Esophagus squamous epithelium (tissue), 5 donors: ENCODE data around the gene ADSS2. TPM values are rescaled to one million over a fixed set of nuclear protein-coding genes. Genes with fewer than 3 reads are reported as not detected.

ENCODE experiments used
- DNase-seq: peaks from one replicate; lab custom pipeline; 2025; lab: John Stamatoyannopoulos, UW
- H3K27ac ChIP-seq, 4 donors: fragments of 200-600 bp; sonication (generic); one replicate each; pipeline ENCODE4 v1.5.1; 2016 to 2019; ENCODE audit warnings: mild to moderate bottlenecking in 1 of 4
- H3K27me3 ChIP-seq, 4 donors: fragments of 200-600 bp; sonication (generic); 1 replicate in 3 of 4; 2 replicates in 1 of 4; pipeline versions ENCODE4 v1.5.1 to v1.6.0; 2017 to 2021; ENCODE audit warnings: antibody characterized with exemption in 1 of 4
- H3K36me3 ChIP-seq, 3 donors: fragments of 200-600 bp; sonication (generic); one replicate each; pipeline ENCODE4 v1.5.1; 2016 to 2019
- H3K4me1 ChIP-seq, 3 donors: fragments of 200-600 bp; sonication (generic); one replicate each; pipeline ENCODE4 v1.5.1; 2017 to 2019
- H3K4me3 ChIP-seq, 4 donors: fragments of 200-600 bp; sonication (generic); 1 replicate in 3 of 4; 2 replicates in 1 of 4; pipeline ENCODE4 v1.5.1; 2016 to 2019; ENCODE audit warnings: mild to moderate bottlenecking in 2 of 4, moderate library complexity in 1 of 4
- H3K9me3 ChIP-seq, 3 donors: fragments of 200-600 bp; sonication (generic); one replicate each; pipeline ENCODE4 v1.5.1; 2016 to 2019
- POLR2A ChIP-seq, 4 donors: fragments of 450-650 bp; IDR thresholded peaks; one replicate each; pipeline ENCODE4 v1.6.1; 2017; ENCODE audit warnings: antibody characterized with exemption in 4 of 4, mild to moderate bottlenecking in 4 of 4, moderate library complexity in 3 of 4
- WGBS, 2 donors: methylation state at CpG; one replicate each; pipeline ENCODE4 v1.1.5; 2018; 5-methylcytosine and 5-hydroxymethylcytosine counted together
- intact Hi-C: fragments of 100-400 bp; cut with DNase I; formaldehyde crosslinking; loops from one replicate; pipeline ENCODE4 v1.15.0; 2022
- total RNA-seq, 4 donors: library from RNA; depleted of rRNA; stranded (reverse); fragments of >200 nt; gene quantifications; one replicate each; pipeline ENCODE4 v1.1.0, GENCODE V29; 2016
- TF ChIP-seq, protein P1 (sequence below), 6 experiments: fragments of 450-650 bp in 4 of 6; fragments of 200-600 bp in 2 of 6; sonication (generic) in 2 of 6; IDR thresholded peaks; one replicate each; pipeline ENCODE4 v1.5.1; 2016 to 2019; ENCODE audit warnings: antibody characterized with exemption in 6 of 6, mild to moderate bottlenecking in 4 of 6, moderate library complexity in 4 of 6
- donor health status: DM: yes; HTN: yes; CAD: no.

Gene ADSS2
- total RNA-seq, 4 donors from 2014 or later: 22.1 to 59.5 (median 35.4) TPM

DNA sequence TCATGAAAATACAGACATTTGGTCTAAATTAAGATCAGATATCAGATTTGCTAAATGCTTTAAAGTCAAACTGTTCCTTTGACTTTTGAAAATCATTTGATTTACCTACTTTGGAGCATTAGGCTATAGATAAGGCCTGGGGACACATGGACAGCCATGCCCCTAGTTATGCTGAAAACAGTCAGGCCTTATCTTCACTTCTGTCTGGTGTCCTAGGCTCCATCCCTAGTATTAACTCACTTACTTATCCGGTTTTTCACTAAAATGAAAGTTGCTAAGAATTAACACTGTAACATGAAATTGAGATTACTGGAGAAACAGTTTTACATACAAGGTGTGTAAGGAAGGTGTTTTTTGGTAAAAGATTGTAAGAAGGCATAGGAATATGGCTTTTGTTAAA lies 4.9 kb upstream of the ADSS2 start:
- Histone ChIP-seq H3K27me3 (no peaks in the 10 kb centered on the region), H3K4me1 (peaks cover 9 to 38% (median 12%) of the 10 kb centered on the region in 3 donors), H3K36me3 (no peaks in the 10 kb centered on the region), H3K27ac (no peak overlapping the region), H3K4me3 (no peak overlapping the region), H3K9me3 (no peaks in the 10 kb centered on the region)
- intact Hi-C loops: loop anchor here (10.0 kb wide), 1 partner anchor 152 kb away; no protein-coding TSS in a partner anchor
- no peak for DNase-seq
- no peak for TF ChIP-seq POLR2A (IDR thresholded peaks at IDR 0.05)
- TF ChIP-seq, protein P1, sequence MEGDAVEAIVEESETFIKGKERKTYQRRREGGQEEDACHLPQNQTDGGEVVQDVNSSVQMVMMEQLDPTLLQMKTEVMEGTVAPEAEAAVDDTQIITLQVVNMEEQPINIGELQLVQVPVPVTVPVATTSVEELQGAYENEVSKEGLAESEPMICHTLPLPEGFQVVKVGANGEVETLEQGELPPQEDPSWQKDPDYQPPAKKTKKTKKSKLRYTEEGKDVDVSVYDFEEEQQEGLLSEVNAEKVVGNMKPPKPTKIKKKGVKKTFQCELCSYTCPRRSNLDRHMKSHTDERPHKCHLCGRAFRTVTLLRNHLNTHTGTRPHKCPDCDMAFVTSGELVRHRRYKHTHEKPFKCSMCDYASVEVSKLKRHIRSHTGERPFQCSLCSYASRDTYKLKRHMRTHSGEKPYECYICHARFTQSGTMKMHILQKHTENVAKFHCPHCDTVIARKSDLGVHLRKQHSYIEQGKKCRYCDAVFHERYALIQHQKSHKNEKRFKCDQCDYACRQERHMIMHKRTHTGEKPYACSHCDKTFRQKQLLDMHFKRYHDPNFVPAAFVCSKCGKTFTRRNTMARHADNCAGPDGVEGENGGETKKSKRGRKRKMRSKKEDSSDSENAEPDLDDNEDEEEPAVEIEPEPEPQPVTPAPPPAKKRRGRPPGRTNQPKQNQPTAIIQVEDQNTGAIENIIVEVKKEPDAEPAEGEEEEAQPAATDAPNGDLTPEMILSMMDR (IDR thresholded peaks at IDR 0.05): no peak
- 94 to 100% methylated on average over 1 of the region's 1 CpG for WGBS, 2 donors

DNA sequence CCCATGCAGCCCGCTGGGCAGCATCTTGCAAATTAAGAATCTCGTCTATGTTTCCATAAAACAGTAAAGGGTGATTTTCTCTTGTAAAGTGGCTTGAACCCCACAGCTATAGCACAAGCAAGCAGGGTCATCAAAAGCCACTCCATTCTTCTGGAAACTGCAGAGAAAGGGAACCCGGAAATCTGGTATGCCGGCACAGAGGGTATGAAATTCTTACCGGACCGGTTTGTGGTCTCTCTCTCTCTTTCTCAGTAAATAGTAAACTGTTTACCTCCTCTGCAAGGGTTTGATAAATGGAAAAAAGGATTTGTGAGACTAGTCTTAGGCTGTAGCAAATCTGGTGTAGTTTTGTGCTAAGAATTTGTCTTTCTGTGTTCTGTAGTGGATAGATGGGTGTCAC lies 2.7 kb upstream of the ADSS2 start:
- TF ChIP-seq, protein P1 (IDR thresholded peaks at IDR 0.05): no peak
- TF ChIP-seq POLR2A (IDR thresholded peaks at IDR 0.05): no peak
- Histone ChIP-seq H3K36me3 (no peaks in the 10 kb centered on the region), H3K27me3 (no peaks in the 10 kb centered on the region), H3K9me3 (no peaks in the 10 kb centered on the region), H3K27ac (peak overlapping the region in 1 of 4 donors; percentile 42), H3K4me1 (peaks cover 14 to 40% (median 14%) of the 10 kb centered on the region in 3 donors), H3K4me3 (no peak overlapping the region)
- intact Hi-C loops: loop anchor here (10.0 kb wide), 1 partner anchor 150 kb away; no protein-coding TSS in a partner anchor
- 59 to 76% methylated on average over 6 of the region's 6 CpGs for WGBS, 2 donors
- DNase-seq: no peak

DNA sequence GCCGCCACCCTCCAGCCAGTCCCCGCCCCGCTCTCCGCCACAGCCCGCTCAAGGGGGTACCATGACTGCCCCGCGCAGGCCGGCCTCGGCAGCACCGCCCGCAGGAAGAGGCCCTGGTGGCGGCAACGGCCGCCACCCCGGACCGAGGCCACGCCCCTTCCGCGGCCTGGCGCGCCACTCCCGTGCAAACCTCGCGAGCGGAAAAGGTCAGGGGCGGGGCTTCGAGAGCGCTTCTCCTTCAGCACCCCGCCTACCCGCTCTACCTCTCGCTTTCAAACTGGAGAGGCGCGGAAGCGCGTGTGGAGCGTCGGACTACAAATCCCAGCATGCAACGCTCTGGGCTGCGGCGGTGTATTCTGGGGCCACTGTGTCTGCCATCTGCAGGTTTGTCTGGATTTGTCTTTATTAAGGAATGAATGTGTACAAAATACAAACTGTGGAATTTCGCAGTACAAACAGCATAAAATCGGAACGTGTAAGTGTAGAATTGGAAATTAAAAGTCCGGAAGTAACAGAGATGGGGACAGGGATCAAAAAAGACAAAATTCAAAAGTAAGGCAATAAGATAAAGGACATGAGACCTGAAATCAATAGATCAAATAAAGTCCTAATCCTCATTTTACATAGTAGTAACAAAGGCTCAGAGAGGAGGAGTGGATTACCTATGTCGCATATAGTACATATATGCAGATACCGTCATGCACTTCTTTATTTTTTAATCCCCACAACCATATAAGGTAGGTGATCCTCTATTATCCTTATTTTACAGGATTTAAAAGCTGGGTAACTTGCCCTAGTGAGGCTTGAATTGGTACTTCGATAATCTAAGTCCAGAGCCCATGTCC lies 464 bp upstream of the ADSS2 start:
- Histone ChIP-seq H3K4me3 (peak overlapping the region; percentile 51 to 98 (median 82)), H3K27ac (peak overlapping the region; percentile 89 to 97 (median 94)), H3K27me3 (no peaks in the 10 kb centered on the region), H3K4me1 (peaks cover 16 to 62% (median 24%) of the 10 kb centered on the region in 3 donors), H3K36me3 (no peaks in the 10 kb centered on the region), H3K9me3 (no peaks in the 10 kb centered on the region)
- DNase-seq: peak; percentile 97
- TF ChIP-seq POLR2A (IDR thresholded peaks at IDR 0.05): peak in 1 of 4 donors; percentile 42
- TF ChIP-seq, protein P1 (IDR thresholded peaks at IDR 0.05): peak; percentile 48 to 65 (median 52)
- 19 to 22% methylated on average over 7 to 12 of the region's 47 CpGs for WGBS, 2 donors
- intact Hi-C loops: loop anchor here (10.0 kb wide), 1 partner anchor 147 kb away; no protein-coding TSS in a partner anchor

DNA sequence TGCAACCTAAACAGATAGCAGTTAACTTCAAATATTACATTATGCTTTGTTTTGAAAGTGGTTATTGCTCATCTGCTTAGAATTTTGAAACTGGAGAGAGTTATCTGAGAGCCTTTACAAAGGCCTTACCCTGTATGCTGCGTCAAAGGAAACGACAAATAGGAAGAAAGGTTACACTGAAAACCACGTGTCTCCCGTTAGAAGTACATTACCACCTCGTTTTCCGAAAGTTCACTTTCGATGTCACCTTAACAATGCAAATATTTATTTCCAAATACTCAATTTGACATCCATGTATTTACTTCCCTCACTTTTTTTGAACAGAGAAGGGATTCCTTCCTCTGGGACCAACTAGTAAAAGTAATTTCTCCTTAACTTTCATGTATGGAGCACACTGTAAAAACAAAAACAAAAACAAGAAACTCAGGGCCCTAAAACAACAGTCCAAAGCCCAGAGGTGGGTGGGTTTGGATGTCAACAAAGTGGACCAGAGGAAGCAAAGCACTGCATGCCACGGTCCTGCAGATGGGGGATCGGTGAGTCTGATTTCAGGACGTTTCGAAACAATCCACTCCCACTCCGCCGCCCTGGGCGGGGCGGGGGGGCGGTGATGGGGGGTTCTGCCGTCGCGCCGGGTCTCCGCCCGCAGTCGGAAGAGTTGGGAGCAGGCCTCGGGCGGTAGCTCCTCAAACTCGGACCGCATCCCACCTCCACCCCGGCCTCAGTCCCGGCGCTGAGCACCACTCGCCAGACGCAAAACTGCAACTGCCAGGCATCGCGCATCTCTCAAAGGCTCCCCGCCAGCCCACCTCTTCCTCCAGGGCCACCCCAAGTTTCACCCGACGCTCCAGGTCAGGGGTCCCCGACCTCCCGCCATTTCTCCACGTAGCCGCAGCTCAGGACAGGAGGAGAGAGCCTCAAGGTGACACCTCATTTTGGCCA lies 841 bp downstream of the ADSS2 start:
- TF ChIP-seq, protein P1 (IDR thresholded peaks at IDR 0.05): no peak
- TF ChIP-seq POLR2A (IDR thresholded peaks at IDR 0.05): no peak
- WGBS, 2 donors: 0 to 1% methylated on average over 10 to 20 of the region's 41 CpGs
- no peaks in the 10 kb centered on the region for H3K27me3 ChIP-seq
- H3K27ac ChIP-seq: peak overlapping the region; percentile 89 to 97 (median 94)
- H3K4me3 ChIP-seq: peak overlapping the region; percentile 51 to 98 (median 82)
- H3K4me1 ChIP-seq: peaks cover 20 to 71% (median 24%) of the 10 kb centered on the region in 3 donors
- no peak for DNase-seq
- H3K36me3 ChIP-seq: no peaks in the 10 kb centered on the region
- intact Hi-C loops: loop anchor here (10.0 kb wide), 1 partner anchor 146 kb away; no protein-coding TSS in a partner anchor
- no peaks in the 10 kb centered on the region for H3K9me3 ChIP-seq
